ENCODE results near the gene MRPS31. TPM values are rescaled to one million over a fixed set of nuclear protein-coding genes. Genes with fewer than 3 reads are reported as not detected.
"Not testable (repeated sequence)": the region's sequence is repeated elsewhere in the genome, so short reads cannot be mapped to it uniquely, and the experiment has no call there.

Gene MRPS31
- total RNA-seq, 2 donors from 2014 or later, result 17.8 to 31.5 TPM

DNA sequence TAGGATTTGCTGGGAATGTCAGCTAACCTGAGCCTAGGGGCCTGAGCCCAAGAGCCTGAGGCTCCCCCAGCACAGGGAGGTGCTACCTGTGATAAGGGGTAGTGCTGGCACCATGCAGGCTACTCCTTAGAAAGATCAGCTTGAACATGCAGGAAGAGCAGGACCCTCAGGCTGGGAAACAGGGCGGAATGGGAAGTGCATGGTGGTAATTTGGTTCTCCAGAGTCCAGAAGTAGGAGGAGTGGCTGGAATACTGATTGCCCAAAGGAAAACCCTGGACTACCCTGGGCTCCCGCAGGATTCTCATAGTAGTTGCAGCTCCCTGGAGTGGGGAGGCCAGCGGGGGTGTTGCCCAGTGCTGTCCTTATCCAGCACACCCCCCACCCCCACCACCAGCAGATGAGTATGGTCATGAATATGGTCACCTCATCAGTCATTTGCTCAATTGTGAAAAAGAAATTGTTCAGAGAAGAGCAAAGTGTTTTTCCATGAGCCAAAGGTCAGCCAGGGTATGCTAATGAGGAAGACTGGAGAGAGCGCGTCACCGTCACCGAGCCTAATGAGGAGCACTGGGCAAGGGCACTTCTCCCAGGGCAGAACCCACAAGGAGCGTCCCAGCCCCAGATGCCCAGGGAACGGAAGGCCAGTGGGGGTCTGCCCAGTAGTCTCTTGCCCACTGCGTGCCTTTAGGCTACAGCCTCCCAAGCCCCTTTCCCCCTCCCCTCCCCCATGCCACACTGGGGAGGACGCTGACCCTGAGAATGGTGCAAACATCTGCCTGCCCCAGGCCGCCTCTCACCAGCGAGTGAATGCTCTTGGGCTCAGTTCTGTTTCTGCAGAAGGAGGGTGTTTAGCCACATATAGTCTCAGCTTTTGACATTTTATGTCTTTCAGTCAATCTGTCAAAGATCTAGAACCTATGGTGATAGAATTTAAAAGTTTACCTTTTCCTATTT lies 23.7 kb upstream of the MRPS31 start:
- H3K4me1 ChIP-seq, result peaks cover 0 to 6% of the 10 kb centered on the region in 2 donors
- H3K9me3 ChIP-seq, result no peaks in the 10 kb centered on the region
- TF ChIP-seq, protein P1, sequence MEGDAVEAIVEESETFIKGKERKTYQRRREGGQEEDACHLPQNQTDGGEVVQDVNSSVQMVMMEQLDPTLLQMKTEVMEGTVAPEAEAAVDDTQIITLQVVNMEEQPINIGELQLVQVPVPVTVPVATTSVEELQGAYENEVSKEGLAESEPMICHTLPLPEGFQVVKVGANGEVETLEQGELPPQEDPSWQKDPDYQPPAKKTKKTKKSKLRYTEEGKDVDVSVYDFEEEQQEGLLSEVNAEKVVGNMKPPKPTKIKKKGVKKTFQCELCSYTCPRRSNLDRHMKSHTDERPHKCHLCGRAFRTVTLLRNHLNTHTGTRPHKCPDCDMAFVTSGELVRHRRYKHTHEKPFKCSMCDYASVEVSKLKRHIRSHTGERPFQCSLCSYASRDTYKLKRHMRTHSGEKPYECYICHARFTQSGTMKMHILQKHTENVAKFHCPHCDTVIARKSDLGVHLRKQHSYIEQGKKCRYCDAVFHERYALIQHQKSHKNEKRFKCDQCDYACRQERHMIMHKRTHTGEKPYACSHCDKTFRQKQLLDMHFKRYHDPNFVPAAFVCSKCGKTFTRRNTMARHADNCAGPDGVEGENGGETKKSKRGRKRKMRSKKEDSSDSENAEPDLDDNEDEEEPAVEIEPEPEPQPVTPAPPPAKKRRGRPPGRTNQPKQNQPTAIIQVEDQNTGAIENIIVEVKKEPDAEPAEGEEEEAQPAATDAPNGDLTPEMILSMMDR (IDR thresholded peaks at IDR 0.05), result no peak
- no peak for DNase-seq (ENCODE audit: low spot score)
- no peak overlapping the region for H3K4me3 ChIP-seq
- no peak overlapping the region for H3K27ac ChIP-seq
- H3K36me3 ChIP-seq, result peaks cover 13% of the 10 kb centered on the region
- no peaks in the 10 kb centered on the region for H3K27me3 ChIP-seq

DNA sequence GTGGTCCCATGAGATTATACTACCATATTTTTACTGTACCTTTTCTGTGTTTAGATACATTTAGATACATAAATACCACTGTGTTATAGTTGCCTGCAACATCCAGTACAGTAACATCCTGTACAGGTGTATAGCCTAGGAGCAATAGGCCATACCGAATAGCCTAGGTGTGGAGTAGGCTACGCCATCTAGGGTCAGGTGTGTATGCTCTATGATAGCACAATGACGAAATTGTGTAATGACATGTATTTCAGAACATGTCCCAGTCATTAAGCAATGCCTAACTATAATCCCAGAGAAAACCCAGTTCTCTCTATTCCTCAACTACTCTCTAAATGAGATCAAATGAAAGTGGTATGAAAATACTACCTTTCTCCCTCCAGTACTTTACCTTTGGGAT lies 22.3 kb upstream of the MRPS31 start:
- DNase-seq (ENCODE audit: low spot score), result peak; percentile 7
- Histone ChIP-seq H3K4me1 (peaks cover 0 to 6% of the 10 kb centered on the region in 2 donors), H3K36me3 (no peaks in the 10 kb centered on the region), H3K27ac (no peak overlapping the region), H3K4me3 (no peak overlapping the region), H3K9me3 (no peaks in the 10 kb centered on the region), H3K27me3 (no peaks in the 10 kb centered on the region)
- TF ChIP-seq, protein P1 (IDR thresholded peaks at IDR 0.05), result no peak

DNA sequence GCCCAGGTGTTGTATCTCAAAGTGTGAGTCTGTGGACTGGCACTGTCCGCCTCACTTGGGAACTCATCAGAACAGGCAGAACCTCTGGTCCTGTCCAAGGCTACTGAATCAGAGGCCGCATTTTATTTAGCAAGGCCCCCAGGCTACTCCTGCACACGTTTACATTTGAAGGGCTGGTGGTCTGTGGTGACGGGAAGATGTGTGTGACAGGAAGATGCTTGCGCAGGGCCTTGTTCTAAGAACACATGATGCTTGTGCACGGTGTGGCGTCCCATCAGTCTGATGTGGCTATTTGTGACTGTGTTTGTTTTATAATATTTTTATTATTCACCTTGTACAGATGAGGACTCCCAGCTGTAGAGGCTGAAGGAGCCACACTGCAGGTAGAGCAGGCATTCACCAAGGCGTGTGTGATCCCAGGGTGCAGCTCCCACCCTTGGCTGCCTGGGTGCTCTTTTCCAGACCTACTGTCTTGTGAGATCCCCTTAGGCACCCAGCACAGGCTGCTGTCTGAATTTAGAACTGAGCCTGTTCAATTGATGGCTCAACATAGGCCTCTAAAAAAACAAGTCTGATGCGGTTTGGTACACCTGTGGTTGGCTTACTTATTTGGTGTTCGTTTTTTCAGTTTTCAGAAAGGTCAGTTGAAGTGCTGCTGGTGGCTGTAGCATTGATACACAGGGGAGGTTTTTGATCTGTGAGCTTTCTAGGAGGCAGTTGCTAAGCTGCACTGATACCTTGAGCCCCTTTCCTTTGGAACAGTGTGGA lies 21.5 kb upstream of the MRPS31 start:
- Histone ChIP-seq H3K9me3 (no peaks in the 10 kb centered on the region), H3K4me1 (peaks cover 0 to 6% of the 10 kb centered on the region in 2 donors), H3K27me3 (no peaks in the 10 kb centered on the region), H3K36me3 (no peaks in the 10 kb centered on the region), H3K27ac (no peak overlapping the region), H3K4me3 (no peak overlapping the region)
- peak; percentile 43 for DNase-seq (ENCODE audit: low spot score)
- TF ChIP-seq, protein P1 (IDR thresholded peaks at IDR 0.05), result no peak

DNA sequence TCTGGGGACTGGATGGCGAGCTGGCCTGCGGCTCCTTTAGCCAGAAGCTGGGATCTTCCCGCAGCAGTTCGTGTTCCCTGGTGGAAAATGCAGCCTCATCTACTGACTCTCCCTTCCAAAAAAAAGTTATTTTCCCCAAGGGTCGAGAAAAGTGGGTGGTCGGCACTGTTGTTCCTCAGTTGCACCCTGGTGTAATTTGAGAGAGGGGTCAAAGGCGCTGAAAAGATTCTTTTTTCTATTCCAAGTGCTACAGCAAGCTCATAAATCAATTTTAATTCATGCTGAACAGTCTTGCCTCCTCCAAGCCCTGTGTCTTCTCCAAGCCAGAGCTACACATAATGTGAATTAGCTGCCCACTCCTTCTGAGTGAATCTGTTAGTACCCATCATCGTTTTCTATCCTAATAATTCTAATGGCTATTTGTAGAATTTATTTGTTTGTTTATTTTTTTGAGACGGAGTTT lies 19.2 kb upstream of the MRPS31 start:
- TF ChIP-seq, protein P1 (IDR thresholded peaks at IDR 0.05), result no peak
- Histone ChIP-seq H3K4me3 (peak overlapping the region; percentile 53 to 64), H3K4me1 (peaks cover 0 to 6% of the 10 kb centered on the region in 2 donors), H3K27me3 (no peaks in the 10 kb centered on the region), H3K36me3 (no peaks in the 10 kb centered on the region), H3K27ac (peak overlapping the region; percentile 81 to 83), H3K9me3 (no peaks in the 10 kb centered on the region)
- no peak for DNase-seq (ENCODE audit: low spot score)

DNA sequence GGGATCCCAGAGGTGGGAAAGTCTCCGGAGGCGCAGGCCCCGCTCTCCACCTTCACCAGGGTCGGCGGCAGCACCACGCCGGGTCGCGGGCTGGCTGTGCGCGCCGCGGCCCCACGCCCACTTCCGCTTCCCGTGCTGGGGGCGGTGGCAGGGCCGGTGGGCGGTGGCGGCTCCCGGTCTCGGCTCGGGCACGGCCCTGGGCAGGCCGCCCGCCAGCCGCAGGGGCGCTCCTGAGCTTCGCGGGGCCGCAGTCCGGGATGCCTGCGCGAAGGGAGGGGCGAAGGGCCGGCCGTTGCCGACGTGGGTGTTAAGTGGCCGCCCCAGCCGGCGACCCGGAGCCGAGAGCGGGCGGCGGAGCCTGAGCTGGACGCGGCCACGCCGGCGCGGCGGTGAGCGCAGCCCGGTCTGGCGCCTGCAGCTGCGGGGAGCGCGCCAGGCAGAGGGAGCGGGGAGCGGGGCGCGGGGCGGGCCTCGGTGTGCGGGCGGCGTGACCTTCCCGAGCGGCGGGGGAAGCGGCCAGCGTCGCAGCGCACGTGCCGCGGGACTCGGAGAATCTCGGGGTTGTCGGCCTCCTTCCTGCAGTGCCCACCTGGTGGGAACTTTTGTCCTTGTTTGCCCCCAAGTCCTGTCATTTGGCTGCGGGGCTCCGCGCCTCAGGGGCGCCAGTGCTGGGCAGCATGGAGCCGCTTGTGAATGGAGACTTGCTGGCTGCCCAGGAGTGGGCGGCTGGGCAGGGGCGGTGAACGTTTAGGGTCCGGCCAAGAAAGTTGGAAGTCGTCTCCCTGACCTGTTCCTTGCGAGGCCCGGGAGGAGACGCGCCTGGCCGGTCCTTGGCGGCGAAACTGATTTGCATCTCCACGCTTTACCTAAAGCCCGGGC lies 18.5 kb upstream of the MRPS31 start, which contains the start of gene SLC25A15:
SLC25A15 (plus strand) TSS at position 337 of the 879 bp plus-strand sequence. CDS start 3,616 bp downstream, outside the sequence.
- H3K27ac ChIP-seq, result peak within 1 kb of the TSS; percentile 81 to 83
- H3K4me1 ChIP-seq, result peaks cover 0 to 6% of the 10 kb centered on the region in 2 donors
- no peaks in the 10 kb centered on the region for H3K9me3 ChIP-seq
- H3K36me3 ChIP-seq, result no peaks in the 10 kb centered on the region
- TF ChIP-seq, protein P1 (IDR thresholded peaks at IDR 0.05), result peak in 1 of 2 donors; percentile 42
- peak; percentile 69 for DNase-seq (ENCODE audit: low spot score)
- H3K27me3 ChIP-seq, result no peaks in the 10 kb centered on the region
- peak within 1 kb of the TSS; percentile 53 to 64 for H3K4me3 ChIP-seq

DNA sequence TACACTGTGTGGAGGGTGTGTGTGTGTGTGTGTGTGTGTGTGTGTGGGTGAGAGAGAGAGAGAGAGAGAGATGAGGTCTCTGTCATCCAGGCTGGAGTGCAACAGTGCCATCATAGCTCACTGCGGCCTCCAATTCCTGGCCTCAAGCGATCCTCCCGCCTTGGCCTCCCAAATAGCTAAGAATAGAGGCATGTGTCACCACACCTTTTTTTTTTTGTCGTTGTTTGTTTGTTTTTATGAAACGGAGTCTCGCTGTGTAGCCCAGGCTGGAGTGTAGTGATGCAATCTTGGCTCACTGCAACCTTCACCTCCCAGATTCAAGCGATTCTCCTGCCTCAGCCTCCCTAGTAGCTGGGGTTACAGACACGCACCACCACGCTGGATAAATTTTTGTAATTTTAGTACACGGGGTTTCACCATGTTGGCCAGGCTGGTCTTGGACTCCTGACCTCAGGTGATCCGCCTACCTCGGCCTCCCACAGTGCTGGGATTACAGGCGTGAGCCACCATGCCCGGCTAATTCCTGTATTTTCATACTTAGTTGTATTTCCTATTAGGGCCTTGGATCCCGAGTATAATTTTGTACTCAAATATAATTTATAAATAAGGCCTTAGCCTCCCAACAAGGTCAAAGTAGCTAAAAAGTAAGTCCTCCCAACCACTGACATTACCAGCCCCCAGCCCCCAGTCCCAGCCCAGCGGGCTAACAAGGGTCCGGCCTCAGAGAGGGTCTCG lies 17.7 kb upstream of the MRPS31 start:
- not testable (repeated sequence) for H3K9me3 ChIP-seq, H3K36me3 ChIP-seq, H3K4me1 ChIP-seq, H3K27me3 ChIP-seq
- H3K27ac ChIP-seq, result peak overlapping the region; percentile 81 to 83
- peak; percentile 49 for DNase-seq (ENCODE audit: low spot score)
- H3K4me3 ChIP-seq, result peak overlapping the region; percentile 53 to 64

Measured in right atrium auricular region (tissue), 2 donors.